ENCODE data around the gene SLC25A23. TPM values are rescaled to one million over a fixed set of nuclear protein-coding genes. Genes with fewer than 3 reads are reported as not detected.

Gene SLC25A23
- total and polyA plus RNA-seq, 2 experiments from 2014 or later: 25.7 to 96.4 TPM

DNA sequence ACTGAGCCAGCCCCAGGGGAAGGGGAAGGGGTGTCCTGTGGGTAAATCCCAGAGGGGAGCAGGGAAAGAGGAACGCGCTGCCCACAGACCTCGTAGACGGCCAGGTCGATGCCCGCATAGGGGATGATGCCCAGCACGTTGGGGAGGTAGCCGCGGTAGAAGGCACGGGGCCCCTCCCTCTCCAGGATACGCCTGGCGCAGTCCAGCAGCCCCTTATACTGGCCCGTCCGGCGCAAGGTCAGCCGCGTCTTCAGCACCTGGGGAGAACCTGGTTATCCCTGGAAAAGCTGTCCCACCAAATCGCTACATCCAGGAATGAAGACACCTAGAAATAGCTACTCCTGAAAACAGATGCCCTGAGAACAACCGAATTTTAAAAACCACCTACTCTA, 7.4 kb downstream of the SLC25A23 start:
- H3K27me3 ChIP-seq (ENCODE audit: insufficient read depth): no peaks in the 10 kb centered on the region
- peaks cover 11% of the 10 kb centered on the region; the same call in 1 of the 2 replicates for H3K36me3 ChIP-seq (ENCODE audit: insufficient read depth)
- no peak overlapping the region for H3K4me3 ChIP-seq
- no peak overlapping the region for H3K4me2 ChIP-seq
- DNase-seq (ENCODE audit: low spot score) (no peak), ATAC-seq (no peak)
- no peaks in the 10 kb centered on the region for H3F3A ChIP-seq (replicated peaks; ENCODE audit: low read depth)
- H3K9me2 ChIP-seq (ENCODE audit: insufficient read depth): no peaks in the 10 kb centered on the region
- no peak overlapping the region for H3K4me3 Mint-ChIP-seq
- no peaks in the 10 kb centered on the region for H3K4me1 Mint-ChIP-seq
- H3K27me3 Mint-ChIP-seq (ENCODE audit: insufficient read depth, low read depth, poor library complexity): peaks cover 4% of the 10 kb centered on the region
- H4K20me1 ChIP-seq (replicated peaks; ENCODE audit: insufficient read depth): no peaks in the 10 kb centered on the region; the same call in 1 of the 2 replicates
- no peak overlapping the region for H2AFZ ChIP-seq
- H3K27ac Mint-ChIP-seq: no peak overlapping the region
- H3K4me1 ChIP-seq (ENCODE audit: insufficient read depth): no peaks in the 10 kb centered on the region
- peaks cover 10% of the 10 kb centered on the region; the same call in 2 of the 3 replicates for H3K9me3 Mint-ChIP-seq
- TF ChIP-seq EZH2phosphoT487 (IDR thresholded peaks at IDR 0.05; ENCODE audit: unreplicated experiment) (no peak), NANOG (IDR thresholded peaks at IDR 0.05; ENCODE audit: borderline replicate concordance) (no peak), STAT1 (IDR thresholded peaks at IDR 0.05; ENCODE audit: unreplicated experiment) (no peak), JUNB (IDR thresholded peaks at IDR 0.05; ENCODE audit: unreplicated experiment) (no peak), POLR2AphosphoS5 (IDR thresholded peaks at IDR 0.05; ENCODE audit: low read depth) (no peak), CREB1 (CRISPR knock-in tag; IDR thresholded peaks at IDR 0.05; ENCODE audit: low read depth) (no peak), EZH2 (IDR thresholded peaks at IDR 0.05; ENCODE audit: low read depth, unreplicated experiment) (no peak)
- TF ChIP-seq, protein P1, sequence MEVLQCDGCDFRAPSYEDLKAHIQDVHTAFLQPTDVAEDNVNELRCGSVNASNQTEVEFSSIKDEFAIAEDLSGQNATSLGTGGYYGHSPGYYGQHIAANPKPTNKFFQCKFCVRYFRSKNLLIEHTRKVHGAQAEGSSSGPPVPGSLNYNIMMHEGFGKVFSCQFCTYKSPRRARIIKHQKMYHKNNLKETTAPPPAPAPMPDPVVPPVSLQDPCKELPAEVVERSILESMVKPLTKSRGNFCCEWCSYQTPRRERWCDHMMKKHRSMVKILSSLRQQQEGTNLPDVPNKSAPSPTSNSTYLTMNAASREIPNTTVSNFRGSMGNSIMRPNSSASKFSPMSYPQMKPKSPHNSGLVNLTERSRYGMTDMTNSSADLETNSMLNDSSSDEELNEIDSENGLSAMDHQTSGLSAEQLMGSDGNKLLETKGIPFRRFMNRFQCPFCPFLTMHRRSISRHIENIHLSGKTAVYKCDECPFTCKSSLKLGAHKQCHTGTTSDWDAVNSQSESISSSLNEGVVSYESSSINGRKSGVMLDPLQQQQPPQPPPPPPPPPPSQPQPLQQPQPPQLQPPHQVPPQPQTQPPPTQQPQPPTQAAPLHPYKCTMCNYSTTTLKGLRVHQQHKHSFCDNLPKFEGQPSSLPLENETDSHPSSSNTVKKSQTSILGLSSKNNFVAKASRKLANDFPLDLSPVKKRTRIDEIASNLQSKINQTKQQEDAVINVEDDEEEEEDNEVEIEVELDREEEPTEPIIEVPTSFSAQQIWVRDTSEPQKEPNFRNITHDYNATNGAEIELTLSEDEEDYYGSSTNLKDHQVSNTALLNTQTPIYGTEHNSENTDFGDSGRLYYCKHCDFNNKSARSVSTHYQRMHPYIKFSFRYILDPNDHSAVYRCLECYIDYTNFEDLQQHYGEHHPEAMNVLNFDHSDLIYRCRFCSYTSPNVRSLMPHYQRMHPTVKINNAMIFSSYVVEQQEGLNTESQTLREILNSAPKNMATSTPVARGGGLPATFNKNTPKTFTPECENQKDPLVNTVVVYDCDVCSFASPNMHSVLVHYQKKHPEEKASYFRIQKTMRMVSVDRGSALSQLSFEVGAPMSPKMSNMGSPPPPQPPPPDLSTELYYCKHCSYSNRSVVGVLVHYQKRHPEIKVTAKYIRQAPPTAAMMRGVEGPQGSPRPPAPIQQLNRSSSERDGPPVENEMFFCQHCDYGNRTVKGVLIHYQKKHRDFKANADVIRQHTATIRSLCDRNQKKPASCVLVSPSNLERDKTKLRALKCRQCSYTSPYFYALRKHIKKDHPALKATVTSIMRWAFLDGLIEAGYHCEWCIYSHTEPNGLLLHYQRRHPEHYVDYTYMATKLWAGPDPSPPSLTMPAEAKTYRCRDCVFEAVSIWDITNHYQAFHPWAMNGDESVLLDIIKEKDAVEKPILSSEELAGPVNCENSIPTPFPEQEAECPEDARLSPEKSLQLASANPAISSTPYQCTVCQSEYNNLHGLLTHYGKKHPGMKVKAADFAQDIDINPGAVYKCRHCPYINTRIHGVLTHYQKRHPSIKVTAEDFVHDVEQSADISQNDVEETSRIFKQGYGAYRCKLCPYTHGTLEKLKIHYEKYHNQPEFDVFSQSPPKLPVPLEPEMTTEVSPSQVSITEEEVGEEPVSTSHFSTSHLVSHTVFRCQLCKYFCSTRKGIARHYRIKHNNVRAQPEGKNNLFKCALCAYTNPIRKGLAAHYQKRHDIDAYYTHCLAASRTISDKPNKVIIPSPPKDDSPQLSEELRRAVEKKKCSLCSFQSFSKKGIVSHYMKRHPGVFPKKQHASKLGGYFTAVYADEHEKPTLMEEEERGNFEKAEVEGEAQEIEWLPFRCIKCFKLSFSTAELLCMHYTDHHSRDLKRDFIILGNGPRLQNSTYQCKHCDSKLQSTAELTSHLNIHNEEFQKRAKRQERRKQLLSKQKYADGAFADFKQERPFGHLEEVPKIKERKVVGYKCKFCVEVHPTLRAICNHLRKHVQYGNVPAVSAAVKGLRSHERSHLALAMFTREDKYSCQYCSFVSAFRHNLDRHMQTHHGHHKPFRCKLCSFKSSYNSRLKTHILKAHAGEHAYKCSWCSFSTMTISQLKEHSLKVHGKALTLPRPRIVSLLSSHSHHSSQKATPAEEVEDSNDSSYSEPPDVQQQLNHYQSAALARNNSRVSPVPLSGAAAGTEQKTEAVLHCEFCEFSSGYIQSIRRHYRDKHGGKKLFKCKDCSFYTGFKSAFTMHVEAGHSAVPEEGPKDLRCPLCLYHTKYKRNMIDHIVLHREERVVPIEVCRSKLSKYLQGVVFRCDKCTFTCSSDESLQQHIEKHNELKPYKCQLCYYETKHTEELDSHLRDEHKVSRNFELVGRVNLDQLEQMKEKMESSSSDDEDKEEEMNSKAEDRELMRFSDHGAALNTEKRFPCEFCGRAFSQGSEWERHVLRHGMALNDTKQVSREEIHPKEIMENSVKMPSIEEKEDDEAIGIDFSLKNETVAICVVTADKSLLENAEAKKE (CRISPR knock-in tag; IDR thresholded peaks at IDR 0.05): no peak
- TF ChIP-seq, protein P2, sequence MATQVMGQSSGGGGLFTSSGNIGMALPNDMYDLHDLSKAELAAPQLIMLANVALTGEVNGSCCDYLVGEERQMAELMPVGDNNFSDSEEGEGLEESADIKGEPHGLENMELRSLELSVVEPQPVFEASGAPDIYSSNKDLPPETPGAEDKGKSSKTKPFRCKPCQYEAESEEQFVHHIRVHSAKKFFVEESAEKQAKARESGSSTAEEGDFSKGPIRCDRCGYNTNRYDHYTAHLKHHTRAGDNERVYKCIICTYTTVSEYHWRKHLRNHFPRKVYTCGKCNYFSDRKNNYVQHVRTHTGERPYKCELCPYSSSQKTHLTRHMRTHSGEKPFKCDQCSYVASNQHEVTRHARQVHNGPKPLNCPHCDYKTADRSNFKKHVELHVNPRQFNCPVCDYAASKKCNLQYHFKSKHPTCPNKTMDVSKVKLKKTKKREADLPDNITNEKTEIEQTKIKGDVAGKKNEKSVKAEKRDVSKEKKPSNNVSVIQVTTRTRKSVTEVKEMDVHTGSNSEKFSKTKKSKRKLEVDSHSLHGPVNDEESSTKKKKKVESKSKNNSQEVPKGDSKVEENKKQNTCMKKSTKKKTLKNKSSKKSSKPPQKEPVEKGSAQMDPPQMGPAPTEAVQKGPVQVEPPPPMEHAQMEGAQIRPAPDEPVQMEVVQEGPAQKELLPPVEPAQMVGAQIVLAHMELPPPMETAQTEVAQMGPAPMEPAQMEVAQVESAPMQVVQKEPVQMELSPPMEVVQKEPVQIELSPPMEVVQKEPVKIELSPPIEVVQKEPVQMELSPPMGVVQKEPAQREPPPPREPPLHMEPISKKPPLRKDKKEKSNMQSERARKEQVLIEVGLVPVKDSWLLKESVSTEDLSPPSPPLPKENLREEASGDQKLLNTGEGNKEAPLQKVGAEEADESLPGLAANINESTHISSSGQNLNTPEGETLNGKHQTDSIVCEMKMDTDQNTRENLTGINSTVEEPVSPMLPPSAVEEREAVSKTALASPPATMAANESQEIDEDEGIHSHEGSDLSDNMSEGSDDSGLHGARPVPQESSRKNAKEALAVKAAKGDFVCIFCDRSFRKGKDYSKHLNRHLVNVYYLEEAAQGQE (IDR thresholded peaks at IDR 0.05; ENCODE audit: unreplicated experiment): no peak
- TF ChIP-seq, protein P3, sequence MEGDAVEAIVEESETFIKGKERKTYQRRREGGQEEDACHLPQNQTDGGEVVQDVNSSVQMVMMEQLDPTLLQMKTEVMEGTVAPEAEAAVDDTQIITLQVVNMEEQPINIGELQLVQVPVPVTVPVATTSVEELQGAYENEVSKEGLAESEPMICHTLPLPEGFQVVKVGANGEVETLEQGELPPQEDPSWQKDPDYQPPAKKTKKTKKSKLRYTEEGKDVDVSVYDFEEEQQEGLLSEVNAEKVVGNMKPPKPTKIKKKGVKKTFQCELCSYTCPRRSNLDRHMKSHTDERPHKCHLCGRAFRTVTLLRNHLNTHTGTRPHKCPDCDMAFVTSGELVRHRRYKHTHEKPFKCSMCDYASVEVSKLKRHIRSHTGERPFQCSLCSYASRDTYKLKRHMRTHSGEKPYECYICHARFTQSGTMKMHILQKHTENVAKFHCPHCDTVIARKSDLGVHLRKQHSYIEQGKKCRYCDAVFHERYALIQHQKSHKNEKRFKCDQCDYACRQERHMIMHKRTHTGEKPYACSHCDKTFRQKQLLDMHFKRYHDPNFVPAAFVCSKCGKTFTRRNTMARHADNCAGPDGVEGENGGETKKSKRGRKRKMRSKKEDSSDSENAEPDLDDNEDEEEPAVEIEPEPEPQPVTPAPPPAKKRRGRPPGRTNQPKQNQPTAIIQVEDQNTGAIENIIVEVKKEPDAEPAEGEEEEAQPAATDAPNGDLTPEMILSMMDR (conservative IDR thresholded peaks at IDR 0.05; ENCODE audit: low read depth in 2 of 2): no peak
- TF ChIP-seq, protein P4, sequence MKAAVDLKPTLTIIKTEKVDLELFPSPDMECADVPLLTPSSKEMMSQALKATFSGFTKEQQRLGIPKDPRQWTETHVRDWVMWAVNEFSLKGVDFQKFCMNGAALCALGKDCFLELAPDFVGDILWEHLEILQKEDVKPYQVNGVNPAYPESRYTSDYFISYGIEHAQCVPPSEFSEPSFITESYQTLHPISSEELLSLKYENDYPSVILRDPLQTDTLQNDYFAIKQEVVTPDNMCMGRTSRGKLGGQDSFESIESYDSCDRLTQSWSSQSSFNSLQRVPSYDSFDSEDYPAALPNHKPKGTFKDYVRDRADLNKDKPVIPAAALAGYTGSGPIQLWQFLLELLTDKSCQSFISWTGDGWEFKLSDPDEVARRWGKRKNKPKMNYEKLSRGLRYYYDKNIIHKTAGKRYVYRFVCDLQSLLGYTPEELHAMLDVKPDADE (IDR thresholded peaks at IDR 0.05): no peak
- H3K79me2 ChIP-seq (replicated peaks; ENCODE audit: insufficient read depth): no peaks in the 10 kb centered on the region
- H3K36me3 Mint-ChIP-seq (ENCODE audit: low read depth): peaks cover 46% of the 10 kb centered on the region
- no peak overlapping the region for H3K27ac ChIP-seq (ENCODE audit: low read depth)
